AML-193 (cell line): ENCODE results near the gene TTLL4.

Experiments
- DNase-seq, 2 experiments: peaks; one replicate each; lab custom pipeline; 2025; lab: John Stamatoyannopoulos, UW

Gene TTLL4

DNA sequence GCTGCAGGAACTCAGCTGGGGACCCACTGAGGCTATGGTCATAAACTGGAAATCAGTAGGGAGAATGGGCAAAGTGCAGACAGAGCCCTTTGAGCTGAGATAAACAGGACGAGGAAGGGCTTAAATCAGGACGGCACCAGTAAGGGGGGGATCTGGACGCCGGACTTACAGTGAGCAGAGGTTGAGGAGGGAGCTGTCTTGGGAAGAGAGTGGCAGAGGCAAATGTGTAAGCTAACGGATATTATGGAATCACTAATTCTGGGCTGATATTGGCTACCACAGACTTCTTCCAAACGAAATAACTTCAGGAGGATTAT, 71.9 kb downstream of the TTLL4 start:
- no peak for DNase-seq

DNA sequence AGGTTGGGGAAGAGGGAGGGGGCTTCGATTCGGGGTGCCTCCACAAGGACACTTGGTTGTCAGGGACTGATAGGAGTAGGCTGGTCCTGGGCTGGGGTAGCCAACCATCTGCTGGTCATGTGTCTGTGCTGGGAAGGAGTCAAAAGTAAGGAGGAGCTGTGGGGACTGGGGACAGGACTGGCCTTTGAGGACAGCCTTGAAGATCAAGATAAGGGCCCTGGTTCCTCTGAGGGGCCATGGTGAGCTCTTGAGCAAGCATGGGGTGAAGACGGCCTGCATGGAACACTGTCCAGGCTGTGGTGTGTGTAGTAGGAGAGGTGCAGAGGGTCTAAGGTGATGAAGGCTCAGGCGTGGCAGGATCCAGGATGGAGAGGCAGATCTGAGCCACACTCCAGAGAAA, 73.1 kb downstream of the TTLL4 start:
- DNase-seq = no peak

DNA sequence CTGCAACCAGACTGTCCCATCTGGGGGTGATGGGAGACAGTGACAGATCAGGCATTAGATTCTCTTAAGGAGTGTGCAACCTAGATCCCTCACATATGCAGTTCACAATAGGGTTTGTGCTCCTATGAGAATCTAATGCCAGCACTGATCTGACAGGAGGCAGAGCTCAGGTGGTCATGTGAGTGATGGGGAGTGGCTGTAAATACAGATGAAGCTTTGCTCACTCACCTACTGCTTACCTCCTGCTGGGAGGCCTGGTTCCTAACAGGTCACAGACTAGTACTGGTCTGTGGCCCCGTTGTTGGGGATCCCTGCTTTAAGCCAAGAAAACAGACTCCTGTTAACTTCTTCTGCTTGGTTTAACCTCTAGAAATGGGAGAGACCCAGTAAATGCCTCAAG, 74.5 kb downstream of the TTLL4 start:
- DNase-seq = no peak

DNA sequence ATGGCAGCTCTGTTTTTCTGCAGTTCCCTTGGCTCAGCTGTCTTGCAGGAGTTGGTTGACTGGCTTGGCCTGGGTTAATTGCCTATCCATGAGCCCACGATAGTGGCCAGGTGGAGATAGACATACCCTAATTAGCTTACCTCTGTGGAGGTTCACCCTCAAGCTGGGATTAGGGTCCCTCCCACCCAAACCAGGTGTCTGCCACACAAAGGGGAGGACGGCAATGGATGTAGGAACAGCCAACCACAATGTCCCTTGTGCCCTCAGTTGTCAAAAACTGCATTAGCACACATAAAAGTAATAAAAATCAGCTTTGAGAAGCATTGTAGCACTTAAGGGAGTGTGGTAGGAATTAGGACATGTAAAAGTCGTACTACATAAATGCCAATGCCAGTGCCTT, 75.5 kb downstream of the TTLL4 start:
- no peak for DNase-seq

DNA sequence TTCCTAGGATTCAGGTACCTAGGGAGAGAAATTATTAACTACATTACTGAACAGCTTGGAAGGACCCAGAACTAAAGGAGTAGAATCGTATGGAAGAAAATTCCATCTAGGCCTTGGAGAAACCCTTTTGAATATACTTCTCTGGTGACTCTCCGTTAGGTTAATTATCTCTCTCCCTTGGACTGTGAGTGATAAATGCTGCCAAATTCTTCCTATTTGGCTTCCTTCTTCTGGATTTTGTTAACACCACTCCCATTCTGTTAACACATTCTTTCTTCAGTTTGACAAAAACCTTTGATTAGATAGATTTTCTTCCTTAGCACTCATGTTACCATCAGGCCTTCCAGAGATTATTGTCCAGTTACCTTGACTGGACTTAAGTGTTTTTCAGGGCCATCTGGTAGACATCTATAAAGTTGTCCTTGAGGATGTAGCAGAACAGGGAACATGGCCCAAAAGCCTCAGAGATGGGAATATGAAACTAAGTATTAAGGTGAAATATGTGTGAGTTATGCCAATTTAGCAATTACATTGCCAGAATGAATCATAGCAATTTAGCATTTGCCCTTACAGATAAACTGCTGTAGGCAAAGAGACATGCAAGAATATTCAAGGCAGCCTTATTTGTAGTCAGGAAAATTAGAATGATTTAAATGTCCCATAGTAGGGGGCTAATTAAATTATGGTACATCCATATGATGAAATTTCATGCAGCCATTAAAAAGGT, 78.1 kb downstream of the TTLL4 start:
- DNase-seq = no peak

DNA sequence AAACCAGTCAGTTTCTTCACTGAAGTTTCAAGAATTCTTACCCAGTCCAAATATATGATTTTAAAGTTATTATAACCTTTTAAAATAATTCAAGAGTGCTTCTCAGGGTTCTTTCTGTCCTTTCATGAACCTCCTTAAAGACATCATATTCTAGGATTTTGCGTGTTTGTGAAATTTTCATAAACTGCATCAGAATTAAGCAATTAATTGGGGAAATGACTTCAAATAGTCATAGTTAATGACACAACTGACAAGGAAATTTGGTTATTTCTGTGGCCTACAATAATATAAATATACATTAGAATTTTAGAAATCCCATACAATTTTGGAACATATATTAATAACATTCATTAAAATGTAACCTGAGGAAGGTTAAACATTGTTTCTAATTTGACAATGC, 81.8 kb downstream of the TTLL4 start:
- no peak for DNase-seq

DNA sequence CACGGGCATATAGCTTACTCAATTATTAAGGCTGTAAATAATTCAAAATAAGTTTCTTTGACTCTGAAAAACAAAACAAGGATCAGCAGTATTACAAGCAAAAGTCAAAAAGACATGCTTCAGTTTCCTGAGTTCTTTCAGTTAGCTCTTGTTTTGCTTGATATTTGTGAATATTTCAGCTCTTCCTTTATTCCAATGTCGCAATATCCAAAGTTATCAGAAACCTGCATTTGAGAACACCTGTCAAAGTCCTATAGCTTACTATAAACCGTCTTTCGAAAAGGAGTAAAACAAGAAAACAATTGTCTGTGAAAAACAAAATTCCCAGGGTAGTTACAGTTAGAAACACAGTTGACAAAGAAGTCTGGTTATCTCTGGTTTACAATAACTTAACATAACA, 86.1 kb downstream of the TTLL4 start:
- DNase-seq = no peak

DNA sequence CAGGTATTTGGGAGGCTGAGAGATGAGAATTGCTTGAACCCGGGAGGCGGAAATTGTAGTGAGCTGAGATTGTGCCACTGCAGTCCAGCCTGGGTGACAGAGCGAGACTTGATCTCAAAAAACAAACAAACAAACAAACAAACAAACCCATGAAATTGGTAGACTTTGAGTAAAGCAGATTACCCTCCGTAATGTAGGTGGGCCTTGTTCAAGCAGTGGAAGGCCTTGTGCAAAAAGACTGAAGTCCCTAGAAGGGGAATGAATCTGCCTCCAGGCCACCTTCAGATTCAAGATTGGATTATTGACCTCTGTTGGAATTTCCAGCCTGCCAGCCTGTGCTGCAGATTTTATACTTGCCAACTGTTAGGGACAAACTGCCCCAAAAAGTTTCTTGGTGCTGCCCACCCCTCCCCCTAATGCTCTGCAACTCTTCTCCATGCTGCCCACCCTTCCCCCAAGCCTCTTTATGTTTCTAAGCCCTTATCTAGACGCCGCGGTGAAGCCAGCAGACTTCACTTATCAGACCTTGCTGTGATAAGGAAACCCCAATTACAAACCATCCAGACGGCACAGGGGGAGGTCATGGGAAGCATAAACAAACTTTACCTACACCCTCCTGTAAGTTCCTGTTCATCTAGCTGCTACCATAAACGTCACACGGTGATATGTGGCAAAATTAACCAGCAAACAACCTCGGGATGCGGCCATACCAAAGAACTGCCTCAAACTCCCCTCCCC, 88.3 kb downstream of the TTLL4 start:
- DNase-seq = no peak

DNA sequence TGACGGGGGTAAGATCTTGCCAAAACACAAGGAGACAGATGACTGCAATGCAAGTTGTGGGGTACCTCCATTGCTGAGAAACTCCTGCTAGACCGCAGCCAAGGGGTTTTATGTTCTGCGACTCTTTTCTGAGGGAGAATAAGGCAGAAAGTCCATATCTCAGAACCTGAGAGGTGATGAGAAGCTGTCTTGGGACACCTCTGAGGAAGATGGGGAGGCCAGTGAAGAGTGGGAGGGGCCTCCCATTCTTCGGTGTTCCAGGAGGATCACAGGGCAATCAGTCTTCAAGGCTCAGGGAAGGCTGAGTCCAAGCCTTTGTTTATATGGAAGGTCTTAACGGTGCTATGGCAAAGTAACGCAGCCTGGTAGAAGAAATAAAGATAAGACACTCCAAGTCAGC, 89.4 kb downstream of the TTLL4 start:
- DNase-seq = no peak

DNA sequence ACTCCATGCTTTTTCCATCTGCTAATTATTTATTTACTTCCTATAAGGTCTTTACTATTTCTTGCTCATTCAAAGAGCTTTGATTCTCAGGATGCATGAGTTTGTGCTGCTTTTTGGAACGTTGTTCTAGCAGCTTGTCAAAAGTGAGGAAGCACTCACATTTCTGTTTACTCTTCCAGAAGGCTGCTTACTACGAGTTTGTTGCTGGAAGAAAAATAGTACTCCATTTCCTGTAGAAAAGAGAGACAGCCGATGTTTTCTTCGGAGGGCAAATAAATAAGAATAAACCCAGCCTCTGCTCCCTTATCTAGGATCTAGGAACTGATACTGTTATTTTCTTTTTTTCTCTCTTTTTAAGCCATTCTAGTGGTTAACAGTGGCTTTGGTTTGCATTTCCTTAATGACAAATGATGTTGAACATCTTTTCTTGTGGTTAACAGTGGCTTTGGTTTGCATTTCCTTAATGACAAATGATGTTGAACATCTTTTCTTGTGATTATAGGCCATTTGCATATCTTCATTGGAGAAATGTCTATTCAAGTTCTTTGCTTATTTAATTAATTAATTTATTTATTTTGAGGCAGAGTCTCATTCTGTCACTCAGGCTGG, 91.9 kb downstream of the TTLL4 start:
- no peak for DNase-seq

DNA sequence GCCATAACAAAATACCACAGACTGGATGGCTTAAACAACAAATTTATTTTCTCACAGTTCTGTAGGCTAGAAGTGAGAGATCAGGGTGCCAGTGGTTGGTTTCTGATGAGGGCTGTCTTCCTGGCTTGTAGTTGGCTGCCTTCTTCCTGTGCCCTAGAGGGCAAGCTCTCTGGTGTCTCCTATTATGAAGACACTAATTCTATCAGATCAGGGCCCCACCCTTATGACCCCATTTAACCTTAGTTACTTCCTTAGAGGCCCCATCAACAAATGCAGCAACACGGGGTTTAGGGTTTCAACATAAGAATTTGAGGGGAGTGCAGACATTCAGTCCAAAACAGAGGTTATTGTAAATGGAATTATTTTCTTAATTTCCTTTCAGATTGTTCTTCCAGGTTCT, 94.2 kb downstream of the TTLL4 start:
- no peak for DNase-seq
